ENCODE results near the gene HOXD11.

The HOXD11 gene

DNA sequence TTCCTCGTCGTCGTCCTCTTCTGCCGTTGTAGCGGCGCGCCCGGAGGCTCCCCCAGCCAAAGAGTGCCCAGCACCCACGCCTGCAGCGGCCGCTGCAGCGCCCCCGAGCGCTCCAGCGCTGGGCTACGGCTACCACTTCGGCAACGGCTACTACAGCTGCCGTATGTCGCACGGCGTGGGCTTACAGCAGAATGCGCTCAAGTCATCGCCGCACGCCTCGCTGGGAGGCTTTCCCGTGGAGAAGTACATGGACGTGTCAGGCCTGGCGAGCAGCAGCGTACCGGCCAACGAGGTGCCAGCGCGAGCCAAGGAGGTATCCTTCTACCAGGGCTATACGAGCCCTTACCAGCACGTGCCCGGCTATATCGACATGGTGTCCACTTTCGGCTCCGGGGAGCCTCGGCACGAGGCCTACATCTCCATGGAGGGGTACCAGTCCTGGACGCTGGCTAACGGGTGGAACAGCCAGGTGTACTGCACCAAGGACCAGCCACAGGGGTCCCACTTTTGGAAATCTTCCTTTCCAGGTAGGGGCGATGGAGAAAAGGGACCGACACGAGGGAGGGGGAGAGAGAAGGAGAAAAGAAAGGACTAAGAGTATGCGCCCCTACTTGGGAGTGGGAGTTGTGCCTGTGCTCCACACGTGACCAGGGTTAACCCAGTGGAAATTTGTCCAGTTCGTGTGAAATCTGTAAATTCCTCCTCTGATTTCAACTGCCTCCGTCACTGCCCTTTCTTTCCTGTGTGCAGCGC is 13.8 kb upstream of the HOXD11 start:
- DNase-seq (ENCODE audit: low spot score), result no peak

DNA sequence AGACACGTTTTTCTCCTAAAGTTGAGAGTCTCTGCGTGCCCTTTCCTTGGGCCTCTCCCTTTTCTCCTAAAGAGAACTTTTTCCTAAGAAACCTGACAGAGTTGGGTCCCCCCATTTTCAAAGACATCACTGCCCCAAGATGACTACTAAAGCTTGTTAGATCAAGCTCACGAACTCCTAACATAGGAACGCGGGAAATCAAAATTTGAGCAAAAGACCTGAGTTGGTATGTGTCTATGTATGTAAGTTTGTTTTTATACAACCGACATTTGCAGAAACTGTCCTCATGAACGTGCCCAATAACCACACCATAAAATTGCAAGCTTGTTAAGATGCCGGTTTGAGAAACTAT is 13.2 kb upstream of the HOXD11 start:
- DNase-seq (ENCODE audit: low spot score), result no peak

DNA sequence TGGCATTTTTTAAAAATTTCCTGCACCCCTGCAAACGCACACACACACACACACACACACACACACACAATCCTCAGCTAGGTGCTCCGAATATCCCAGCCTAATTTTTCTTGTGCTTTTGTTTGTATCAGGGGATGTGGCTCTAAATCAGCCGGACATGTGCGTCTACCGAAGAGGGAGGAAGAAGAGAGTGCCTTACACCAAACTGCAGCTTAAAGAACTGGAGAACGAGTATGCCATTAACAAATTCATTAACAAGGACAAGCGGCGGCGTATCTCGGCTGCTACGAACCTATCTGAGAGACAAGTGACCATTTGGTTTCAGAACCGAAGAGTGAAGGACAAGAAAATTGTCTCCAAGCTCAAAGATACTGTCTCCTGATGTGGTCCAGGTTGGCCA is 12.7 kb upstream of the HOXD11 start:
- DNase-seq (ENCODE audit: low spot score), result no peak

DNA sequence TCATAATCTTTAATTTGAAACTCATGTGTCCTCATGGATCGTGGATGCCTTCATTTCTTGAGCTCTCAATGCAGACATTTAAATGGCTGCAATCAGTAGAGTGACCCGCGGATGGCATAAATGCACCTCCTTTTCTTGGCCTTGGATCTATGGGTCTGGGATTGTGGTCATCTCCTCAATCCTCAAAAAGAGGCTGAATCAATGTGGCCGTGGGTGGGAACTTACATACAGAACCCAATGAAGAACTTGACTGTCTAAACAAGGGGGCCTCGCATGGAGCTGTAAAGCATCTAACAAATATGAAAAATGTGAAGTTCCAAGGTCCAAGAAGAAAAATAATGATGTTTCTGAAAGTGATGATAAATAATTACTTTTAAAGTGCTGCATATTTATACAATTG is 11.7 kb upstream of the HOXD11 start:
- no peak for DNase-seq (ENCODE audit: low spot score)

DNA sequence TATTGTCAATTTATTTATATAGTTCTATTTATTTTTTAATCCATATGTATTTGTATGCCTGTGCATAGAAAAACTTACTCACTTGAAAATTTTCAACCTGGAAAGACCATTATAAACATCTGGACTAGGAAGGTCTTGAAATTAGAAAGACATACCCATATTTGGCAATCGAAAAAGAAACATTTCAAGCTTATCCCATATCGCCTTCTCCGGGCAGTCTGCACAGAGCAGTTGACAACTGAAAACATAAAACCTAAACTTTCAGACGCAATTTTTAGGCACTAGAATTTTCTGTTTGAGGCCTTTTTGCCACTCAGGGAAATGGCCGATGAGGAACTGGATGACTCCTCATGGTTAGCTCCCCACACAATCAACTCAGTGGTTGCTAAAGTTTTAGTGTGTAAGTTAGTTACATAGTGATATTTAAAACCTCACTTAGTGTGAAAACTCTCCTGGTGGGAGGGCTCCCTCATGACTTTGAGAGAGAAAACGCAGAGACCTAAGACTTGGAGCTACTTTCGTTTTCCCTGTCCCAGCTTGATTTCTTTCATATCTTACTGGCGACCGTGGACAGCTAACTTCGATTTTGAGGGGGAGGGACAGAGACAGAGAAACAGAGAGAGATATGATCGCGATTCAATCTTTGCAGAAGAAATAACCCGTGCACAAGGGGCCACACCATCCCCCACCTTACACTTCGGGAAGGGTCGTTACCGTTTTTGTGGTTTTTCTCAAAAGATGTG is 10.7 kb upstream of the HOXD11 start:
- no peak for DNase-seq (ENCODE audit: low spot score)

DNA sequence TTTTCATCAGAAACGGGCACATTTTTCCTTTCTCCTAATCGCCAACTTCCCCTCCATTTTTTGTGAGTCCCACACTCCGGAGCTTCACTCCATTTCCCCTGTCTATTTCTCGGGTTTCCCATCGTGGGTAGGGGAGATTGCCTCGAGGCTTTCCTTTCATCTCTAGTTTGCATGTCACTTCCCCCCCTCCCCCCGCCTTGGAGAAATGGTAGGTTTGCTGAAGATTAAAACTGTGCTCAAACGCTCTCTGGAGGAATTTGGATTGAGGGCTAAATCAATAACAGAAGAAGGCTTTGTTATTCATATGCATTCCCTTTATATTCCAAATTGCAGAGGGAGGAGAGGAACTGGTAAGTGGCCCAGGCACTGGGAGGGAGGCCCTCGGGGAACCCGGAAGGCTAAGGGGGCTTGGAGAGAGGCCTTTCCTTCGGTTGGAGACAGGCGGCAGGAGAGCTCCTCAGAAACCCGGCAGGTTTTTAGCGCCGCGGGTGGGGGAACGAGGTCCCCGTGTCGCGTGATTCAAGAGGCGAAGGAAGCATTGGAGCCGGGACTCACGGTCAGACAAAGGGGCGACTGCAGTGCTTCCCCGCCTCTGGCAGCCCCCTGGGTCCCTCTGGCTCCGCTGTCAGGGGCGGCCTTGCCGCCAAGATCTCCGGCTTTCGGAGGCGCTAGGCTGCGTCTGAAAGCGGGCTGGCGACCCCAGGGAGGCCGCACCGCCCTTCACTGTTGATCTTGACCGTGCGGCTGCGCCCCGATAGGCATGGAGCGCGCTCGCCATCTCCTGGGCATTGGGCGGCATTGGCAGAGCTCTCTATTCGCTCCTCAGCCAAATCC is 9.9 kb upstream of the HOXD11 start:
- DNase-seq (ENCODE audit: low spot score), result no peak

DNA sequence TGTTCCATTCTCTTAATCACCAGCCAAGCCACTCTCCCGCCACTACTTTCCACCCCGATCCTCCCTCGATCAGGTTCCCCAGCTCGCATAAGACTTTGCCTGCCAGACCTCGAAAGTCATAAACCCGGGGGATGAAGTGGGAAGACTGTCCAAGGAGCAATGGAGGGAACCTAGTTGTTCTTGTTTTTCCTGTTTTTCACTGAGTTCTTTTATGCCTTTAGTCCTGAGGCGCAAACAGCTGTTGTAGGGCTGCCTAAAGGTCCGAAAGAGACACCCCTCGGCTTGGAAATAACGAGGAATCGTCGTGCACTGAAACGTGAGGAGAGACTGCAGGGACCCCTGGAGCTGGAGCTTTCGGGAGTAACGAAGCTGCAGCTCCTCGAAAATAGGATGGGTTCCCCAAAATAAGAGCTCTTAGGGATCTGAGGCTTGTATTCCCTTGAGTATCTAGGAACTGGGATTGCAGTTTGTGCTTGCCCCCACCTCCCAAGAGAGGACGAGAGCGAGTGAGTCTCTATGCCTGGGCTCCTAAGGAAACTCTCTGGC is 9.2 kb upstream of the HOXD11 start:
- no peak for DNase-seq (ENCODE audit: low spot score)

DNA sequence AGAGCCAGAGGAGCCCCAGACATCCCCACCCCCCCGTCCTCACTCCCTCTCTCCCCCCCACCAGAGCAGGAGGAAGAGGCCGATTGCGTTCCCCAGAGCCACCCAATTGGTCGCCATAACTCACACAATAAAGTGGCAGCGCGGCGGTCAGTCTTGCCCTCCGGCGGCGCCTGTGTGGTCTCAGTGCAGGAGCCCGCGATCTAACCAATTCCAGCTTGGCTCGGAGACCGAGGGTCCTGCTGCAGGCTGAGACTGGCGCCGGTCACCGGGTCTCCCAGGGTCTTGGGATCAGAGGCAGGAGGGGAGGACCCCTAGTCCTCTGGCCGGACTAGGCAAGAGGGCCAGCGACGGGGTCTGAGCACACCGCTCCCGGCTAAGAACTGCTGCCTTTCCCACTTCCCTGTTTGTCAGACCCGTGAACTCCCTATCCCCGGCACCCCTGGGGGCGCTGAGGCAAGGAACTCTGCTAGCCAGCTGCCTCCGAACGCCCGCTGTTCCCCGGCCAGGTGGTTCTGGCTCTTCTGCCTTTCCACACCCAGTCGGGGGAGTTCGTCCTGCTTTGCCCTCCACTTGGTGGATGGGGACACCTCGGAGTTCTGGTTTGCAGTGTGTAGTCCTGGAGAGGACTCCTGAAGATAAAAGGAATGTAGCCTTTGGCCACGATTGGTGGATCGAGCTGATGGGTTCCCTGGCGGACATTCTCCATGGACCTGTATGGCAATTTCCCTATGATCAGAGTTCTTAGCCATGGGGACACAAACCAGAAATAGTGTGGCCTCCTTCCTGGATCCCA is 8.5 kb upstream of the HOXD11 start:
- no peak for DNase-seq (ENCODE audit: low spot score)

DNA sequence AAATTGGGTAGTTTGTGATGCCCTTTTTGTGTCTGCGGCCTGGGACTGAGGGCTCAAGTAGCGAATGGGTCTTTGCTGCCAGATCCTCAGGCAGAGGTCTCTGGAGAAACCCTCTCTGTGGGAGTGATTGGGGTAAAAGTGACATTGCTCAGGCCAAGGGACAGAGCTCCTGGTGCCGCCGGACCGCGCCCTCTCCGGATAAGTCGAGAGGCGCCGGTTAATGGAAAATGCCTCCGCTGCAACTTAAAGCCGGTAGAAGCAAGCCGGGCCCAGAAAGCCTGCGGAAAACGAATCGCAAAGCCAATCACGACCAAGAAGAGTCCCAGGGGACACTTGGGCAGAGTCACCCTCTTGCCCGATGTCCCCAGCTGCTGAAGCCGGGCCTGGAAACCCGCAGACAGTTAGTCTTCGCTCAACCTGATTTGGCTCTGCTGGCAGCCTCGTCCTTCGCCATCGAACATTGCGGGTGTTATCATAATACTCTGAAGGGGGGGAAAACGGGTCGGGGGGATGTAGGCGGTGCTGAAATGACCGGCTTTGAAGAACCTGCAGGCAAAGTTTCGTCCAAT is 7.8 kb upstream of the HOXD11 start:
- no peak for DNase-seq (ENCODE audit: low spot score)

DNA sequence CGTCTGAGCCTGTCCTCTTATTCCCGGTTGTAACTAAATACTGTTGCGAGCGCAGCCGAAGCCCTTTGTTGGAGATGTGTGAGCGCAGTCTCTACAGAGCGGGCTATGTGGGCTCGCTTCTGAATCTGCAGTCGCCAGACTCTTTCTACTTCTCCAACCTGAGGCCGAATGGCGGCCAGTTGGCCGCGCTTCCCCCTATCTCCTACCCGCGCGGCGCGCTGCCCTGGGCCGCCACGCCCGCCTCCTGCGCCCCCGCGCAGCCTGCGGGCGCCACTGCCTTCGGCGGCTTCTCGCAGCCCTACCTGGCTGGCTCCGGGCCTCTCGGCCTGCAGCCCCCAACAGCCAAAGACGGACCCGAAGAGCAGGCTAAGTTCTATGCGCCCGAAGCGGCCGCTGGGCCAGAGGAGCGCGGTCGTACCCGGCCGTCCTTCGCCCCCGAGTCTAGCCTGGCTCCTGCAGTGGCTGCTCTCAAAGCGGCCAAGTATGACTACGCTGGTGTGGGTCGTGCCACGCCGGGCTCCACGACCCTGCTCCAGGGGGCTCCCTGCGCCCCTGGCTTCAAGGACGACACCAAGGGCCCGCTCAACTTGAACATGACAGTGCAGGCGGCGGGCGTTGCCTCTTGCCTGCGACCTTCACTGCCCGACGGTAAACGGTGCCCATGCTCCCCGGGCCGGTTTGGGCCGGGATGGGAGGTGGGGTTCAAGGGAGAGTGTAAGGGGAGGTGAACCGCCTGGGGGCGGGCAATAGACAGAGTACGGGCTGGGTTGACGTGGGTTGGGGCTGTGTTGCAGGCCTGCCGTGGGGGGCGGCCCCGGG is 7.1 kb upstream of the HOXD11 start, which contains the start of gene HOXD12:
Gene HOXD12, plus strand, starts transcription at position 68 of the 819 bp plus-strand sequence. Its CDS starts 7 bp downstream, at position 75.
- no peak for DNase-seq (ENCODE audit: low spot score)

DNA sequence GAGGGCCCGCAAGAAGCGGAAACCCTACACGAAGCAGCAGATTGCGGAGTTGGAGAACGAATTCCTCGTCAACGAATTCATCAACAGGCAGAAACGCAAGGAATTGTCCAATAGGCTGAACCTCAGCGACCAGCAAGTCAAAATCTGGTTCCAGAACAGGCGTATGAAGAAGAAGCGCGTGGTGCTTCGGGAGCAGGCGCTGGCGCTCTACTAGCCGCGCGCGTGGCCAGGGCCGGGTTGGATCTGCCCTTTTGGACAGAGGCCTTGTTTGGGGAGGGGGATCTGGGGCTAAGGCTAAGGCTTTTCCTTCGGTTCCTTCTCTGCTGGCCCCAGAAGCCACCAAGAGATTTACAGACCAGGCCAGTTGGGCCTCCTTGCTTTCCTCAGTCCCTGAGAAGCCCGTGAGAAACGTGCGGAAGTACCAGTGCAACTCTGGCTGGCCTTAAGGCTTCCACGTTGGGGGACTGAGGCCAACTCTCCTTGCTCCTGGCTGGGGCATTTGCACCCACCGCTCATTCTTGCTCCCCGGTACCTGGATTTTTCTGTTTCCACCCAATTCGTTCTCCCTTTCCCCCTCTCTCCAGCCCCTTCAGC is 6.4 kb upstream of the HOXD11 start:
- DNase-seq (ENCODE audit: low spot score), result no peak

DNA sequence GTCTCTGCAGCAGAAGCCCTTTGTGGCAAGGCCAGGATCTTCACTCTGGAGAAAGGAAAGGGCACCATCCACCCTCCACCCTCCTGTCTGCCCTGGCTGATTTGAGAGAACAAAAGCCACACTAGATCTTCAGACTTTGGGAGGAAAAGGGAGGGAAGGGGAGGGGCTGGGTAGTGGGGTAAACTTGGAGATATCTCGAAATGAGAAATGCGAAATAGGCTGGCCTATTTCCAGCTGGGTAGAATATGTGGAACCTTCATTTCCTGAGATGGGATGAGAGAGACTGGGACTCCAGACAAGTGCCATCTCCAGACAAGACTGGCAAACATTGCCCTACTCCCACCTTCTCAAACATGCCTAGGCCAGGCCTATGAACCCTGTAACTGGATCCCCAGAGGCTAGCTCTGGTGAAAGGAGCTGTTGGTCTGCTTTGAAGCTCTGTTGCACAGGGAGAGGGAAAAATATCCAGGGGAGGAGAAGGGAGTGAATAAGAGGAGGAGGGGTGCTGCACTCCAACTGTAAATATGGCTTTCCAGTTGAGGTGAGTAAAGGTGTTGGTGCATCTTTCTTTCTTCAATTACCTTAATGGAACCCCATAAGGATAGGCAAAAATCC is 5.8 kb upstream of the HOXD11 start:
- DNase-seq (ENCODE audit: low spot score), result no peak

DNA sequence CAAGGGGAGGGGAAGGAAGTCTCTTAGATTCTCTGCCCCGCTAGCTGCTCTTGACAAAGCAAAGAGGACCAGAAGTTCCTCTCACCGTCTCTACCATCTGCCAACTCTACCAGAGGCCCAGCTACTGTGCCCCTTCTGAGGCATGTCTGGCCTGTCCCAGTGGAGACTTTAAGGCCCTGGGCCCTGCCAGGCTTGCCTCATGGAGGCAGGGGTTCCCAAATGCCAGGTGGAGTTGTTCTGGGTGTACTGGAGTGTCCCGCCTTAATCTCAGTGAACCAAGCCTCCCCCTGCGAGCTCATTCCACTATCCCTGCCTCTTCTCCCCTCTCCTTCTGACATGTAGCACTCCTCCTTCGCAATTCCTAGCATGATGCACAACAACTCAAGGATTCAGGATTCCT is 5.2 kb upstream of the HOXD11 start:
- DNase-seq (ENCODE audit: low spot score), result no peak

DNA sequence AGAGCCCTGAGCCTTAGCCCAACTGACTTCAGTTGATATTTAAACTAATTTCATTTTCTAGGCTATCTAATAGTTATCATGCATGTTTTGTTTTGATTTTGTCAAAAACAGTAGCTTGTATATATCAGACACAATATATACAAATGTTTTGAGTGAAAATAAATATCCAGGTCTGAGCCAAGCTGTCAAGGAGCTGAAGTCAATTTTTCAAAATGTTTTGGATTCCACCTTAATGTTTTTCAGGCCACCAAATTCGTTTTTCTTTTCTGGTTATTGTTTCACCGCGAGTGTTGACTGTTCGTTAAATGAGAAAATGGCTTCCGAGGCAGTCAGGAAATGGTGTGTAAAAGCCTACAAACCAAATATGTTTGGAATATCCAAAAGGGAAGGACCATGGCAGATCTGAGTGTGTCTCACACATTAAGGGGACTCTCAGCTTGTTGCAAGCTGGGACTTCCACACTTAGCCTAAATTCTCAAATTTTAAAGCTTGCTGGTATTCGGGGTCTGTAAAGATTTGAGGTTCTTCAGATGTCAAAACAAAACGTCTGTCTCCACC is 4.7 kb upstream of the HOXD11 start:
- DNase-seq (ENCODE audit: low spot score), result no peak

DNA sequence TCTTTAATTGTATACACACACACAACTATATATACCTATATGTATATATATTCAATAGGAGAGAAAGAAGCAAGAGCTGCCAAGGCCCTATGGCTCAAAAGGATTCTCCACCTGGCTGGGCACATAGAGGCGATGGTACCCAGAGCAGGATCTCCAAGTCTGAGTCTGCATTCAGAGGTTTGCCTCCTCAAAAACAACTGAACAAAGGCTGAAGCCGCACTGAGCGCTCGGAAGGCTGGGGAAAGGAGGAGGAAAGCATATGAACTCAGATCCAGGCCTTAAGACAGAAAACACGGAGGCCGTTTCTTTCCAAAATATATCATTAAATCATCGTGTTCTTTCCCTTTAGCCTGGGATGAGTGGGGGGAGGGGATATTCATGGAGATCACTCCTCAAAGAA is 3.9 kb upstream of the HOXD11 start:
- no peak for DNase-seq (ENCODE audit: low spot score)

DNA sequence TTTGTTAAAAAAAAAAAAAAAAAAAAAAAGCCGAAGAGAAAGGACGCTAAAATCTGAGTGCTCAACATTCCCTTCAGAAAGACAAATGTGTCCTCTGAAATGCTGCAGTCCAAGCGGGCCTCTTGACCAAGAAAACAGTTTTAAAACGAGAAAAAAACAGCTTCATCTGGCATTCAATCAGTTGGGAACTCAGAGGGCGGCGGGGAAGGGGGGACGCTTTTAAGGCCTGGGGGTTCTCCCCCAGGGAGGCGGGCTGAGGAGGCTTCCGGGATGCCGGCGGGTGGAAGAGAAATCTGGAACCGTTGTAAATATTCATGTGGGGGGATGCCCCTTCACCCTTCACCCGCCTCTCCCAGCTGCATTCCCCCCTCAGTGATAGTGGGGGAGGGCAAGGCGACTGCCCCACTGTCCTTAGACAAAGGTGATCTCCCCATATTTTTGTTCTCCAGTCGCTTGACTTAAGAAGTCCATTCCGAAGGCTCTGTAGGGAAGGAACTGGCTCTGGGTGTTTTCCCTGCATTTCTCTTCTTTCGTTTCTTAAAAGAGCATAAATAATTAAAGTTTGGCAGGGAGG is 3.3 kb upstream of the HOXD11 start:
- no peak for DNase-seq (ENCODE audit: low spot score)

DNA sequence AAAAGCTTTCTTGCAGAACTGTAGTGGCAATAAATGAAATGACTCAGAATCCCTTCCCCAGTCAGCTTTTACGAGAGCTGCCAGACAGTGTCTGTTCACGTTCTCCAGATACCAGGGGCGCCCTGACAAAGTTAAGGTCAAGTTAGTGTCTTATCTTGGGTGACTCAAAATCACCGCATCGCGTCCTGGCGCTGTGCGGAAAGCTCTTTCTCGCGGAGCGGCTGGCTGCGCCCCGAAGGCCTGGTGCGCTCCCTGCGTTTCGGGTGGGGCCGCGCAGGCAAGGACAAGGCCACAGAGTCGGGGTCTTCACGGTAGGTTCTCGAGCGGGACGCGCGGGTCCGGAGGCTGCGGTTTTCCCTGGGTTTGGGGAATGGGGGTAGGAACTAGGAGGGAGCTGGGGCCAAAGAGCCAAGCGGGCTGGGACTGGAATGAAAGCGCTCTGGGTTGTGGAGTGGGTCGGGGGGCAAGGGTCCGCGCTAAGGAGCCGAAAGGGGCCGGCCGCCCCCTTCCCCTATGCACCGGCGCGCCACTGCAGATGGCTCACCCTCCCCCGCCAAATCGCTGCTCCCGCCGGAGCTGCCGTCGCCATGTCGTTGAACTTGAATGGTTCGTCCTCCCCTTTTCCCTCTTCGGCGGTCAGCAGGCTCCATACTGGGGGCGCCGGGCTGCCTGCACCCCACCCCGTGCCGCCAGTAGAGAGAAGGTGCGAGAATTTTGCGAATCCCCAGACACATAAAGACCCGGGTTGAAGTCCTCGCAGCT is 2.6 kb upstream of the HOXD11 start:
- no peak for DNase-seq (ENCODE audit: low spot score)

DNA sequence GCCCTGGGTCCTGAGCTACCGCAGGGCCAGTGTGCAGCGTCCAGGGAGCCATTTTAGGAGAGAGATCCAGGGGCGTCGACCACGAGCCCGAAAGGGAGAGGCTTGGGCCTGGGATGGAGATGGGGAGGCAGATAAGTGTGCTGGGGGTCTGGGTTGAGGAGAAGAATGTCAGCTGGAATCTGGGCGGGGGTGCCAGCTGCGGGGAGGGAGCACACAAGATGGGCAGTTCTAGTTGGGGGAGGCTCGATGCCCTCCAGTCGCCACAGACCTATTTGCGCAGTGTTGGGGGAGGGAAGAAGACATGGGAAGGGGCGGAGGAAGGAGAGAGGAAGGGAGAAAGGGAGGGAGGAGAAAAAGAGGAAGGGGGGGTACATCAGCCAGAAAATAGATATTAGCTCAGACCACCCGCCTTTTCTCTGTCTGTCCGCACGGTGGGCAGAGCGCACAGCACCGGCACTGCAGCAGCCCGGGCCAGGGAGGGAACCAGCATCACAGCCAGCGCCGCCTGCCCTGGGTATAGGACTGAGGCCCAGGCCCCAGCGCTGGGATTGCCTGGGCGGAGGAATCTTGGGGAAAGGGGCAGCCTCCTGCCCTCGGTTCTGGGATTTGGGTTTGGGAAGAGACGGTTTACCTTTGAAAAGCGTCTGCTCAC is 1.9 kb upstream of the HOXD11 start:
- DNase-seq (ENCODE audit: low spot score), result no peak

Data from pons (tissue), 1 donor.